Measurements from ENCODE around the gene CMC2. TPM values are rescaled to one million over a fixed set of nuclear protein-coding genes. Genes with fewer than 3 reads are reported as not detected.

Gene CMC2
- total and polyA plus RNA-seq, 9 of the 15 experiments (the other 6 are each of a cell fraction or from before 2014, with no cell fraction given) = 122 to 501 (median 172) TPM

DNA sequence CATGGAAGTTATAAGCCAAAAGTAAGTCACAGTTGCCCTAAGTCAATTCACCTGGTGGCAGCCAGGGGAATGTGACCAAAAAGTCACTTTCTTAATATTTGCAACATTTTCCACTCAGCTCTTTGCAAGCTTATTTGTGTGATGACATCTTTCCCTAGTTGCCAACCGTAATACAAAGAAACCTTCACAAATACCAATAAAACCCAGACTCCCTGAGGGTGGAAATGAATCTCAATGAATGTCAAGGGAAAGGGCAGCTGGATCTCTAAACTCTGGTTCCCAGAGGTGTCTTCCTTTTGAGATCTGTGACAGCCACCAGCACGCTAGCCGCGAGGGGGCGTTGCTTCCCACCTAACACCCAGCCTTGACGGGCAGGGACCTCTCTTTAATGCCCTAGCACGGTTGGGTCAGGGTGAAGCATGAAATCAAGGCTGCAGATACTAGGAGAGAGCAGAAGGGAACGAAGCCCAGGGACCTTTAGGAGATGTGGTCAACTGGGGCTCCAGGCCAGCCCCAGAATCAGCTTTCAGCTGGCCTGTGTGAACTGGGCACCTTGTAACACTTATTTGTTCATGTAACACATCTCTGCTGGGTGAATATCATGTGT, 82.2 kb downstream of the CMC2 start:
- H3K4me1 ChIP-seq (replicated peaks in 1 of 2; ENCODE audit: control insufficient read depth in 2 of 2, insufficient read depth in 2 of 2, low read length in 2 of 2) = no peaks in the 10 kb centered on the region
- H3K9me1 ChIP-seq (ENCODE audit: control insufficient read depth, insufficient read depth, low read length) = peaks cover 2% of the 10 kb centered on the region
- H3K4me3 ChIP-seq = no peak overlapping the region
- in situ Hi-C loops (cut with MboI) (no loop called here), intact Hi-C loops (cut with micrococcal nuclease) (loop anchor here (2.0 to 10.0 kb wide), 2 partner anchors 24 to 280 kb away; no protein-coding TSS in a partner anchor)
- FAIRE-seq (peak; percentile 87), ATAC-seq (peak; percentile 97), DNase-seq (ENCODE audit: extremely low read depth in 1 of 4, low spot score in 3 of 4) (peak; percentile 56 to 72 (median 62))
- H3K9ac ChIP-seq (ENCODE audit: insufficient read depth in 1 of 2, low read depth in 2 of 2, low read length in 2 of 2) = no peak overlapping the region
- H3K79me2 ChIP-seq (ENCODE audit: control insufficient read depth, insufficient read depth, low read length) = no peaks in the 10 kb centered on the region
- WGBS (ENCODE audit: insufficient coverage, low coverage, missing lambda C conversion rate) = 4% methylated on average over 8 of the region's 8 CpGs
- no peak overlapping the region for H3K27ac ChIP-seq (ENCODE audit: extremely low read depth, low read depth, low read length)
- H3K27me3 ChIP-seq (ENCODE audit: control insufficient read depth in 2 of 2, insufficient read depth in 2 of 2, low read length in 2 of 2) = peaks cover 6 to 9% of the 10 kb centered on the region in 2 experiments; a peak in 4 of 5 replicates
- no peaks in the 10 kb centered on the region for H3K36me3 ChIP-seq (ENCODE audit: control insufficient read depth, insufficient read depth, low read length)
- H4K20me1 ChIP-seq (replicated peaks; ENCODE audit: control insufficient read depth, insufficient read depth, low read length) = no peaks in the 10 kb centered on the region
- CTCF ChIA-PET (ENCODE audit: low intra/inter-chr PET ratio) = interaction anchor here (1.1 to 1.3 kb wide), 2 partner anchors 24 to 111 kb away, joined by 4 to 6 read pairs; partner anchors contain the start of gene ATMIN
- BruUV-seq (replicated peaks) = no TSS peak
- H3K9me3 ChIP-seq (replicated peaks; ENCODE audit: control insufficient read depth, insufficient read depth, low read depth, low read length) = peaks cover 2% of the 10 kb centered on the region; the same call in 1 of the 2 replicates
- POLR2A ChIA-PET = interaction anchor here (0.8 to 1.7 kb wide), 2 partner anchors 9 to 22 kb away, joined by 3 to 8 read pairs; no protein-coding TSS in a partner anchor
- no peak overlapping the region for H3K4me2 ChIP-seq (ENCODE audit: insufficient read depth, low read length)
- no peak overlapping the region for H2AFZ ChIP-seq (ENCODE audit: low read depth, low read length)
- TF ChIP-seq FOXM1 (IDR thresholded peaks at IDR 0.05; ENCODE audit: low read depth) (no peak), FOXM1 (CRISPR knock-in tag; IDR thresholded peaks at IDR 0.05; ENCODE audit: low read depth) (no peak), ZNF561 (CRISPR knock-in tag; conservative IDR thresholded peaks at IDR 0.05) (no peak), MED1 (CRISPR knock-in tag; IDR thresholded peaks at IDR 0.05; ENCODE audit: borderline replicate concordance) (no peak), RAD21 (CRISPR knock-in tag; conservative IDR thresholded peaks at IDR 0.05 in 1 of 2, IDR thresholded peaks at IDR 0.05 in 1 of 2) (peak in 1 of 2 experiments; percentile 76; a peak in 2 of 4 replicates), MXI1 (IDR thresholded peaks at IDR 0.05; ENCODE audit: low read depth, low read length) (no peak), FOSL1 (tag; conservative IDR thresholded peaks at IDR 0.05) (no peak), MAZ (CRISPR knock-in tag; conservative IDR thresholded peaks at IDR 0.05 in 1 of 2, IDR thresholded peaks at IDR 0.05 in 1 of 2) (0 out of 4 replicates have a peak, but pooled peaks of 1 of the 2 experiments have one; percentile 21)
- TF ChIP-seq, protein P1, sequence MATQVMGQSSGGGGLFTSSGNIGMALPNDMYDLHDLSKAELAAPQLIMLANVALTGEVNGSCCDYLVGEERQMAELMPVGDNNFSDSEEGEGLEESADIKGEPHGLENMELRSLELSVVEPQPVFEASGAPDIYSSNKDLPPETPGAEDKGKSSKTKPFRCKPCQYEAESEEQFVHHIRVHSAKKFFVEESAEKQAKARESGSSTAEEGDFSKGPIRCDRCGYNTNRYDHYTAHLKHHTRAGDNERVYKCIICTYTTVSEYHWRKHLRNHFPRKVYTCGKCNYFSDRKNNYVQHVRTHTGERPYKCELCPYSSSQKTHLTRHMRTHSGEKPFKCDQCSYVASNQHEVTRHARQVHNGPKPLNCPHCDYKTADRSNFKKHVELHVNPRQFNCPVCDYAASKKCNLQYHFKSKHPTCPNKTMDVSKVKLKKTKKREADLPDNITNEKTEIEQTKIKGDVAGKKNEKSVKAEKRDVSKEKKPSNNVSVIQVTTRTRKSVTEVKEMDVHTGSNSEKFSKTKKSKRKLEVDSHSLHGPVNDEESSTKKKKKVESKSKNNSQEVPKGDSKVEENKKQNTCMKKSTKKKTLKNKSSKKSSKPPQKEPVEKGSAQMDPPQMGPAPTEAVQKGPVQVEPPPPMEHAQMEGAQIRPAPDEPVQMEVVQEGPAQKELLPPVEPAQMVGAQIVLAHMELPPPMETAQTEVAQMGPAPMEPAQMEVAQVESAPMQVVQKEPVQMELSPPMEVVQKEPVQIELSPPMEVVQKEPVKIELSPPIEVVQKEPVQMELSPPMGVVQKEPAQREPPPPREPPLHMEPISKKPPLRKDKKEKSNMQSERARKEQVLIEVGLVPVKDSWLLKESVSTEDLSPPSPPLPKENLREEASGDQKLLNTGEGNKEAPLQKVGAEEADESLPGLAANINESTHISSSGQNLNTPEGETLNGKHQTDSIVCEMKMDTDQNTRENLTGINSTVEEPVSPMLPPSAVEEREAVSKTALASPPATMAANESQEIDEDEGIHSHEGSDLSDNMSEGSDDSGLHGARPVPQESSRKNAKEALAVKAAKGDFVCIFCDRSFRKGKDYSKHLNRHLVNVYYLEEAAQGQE (IDR thresholded peaks at IDR 0.05; ENCODE audit: borderline replicate concordance) = peak; percentile 45; the same call in 1 of the 2 replicates
- TF ChIP-seq, protein P1 (CRISPR knock-in tag; IDR thresholded peaks at IDR 0.05; ENCODE audit: low read depth) = no peak
- TF ChIP-seq, protein P2, sequence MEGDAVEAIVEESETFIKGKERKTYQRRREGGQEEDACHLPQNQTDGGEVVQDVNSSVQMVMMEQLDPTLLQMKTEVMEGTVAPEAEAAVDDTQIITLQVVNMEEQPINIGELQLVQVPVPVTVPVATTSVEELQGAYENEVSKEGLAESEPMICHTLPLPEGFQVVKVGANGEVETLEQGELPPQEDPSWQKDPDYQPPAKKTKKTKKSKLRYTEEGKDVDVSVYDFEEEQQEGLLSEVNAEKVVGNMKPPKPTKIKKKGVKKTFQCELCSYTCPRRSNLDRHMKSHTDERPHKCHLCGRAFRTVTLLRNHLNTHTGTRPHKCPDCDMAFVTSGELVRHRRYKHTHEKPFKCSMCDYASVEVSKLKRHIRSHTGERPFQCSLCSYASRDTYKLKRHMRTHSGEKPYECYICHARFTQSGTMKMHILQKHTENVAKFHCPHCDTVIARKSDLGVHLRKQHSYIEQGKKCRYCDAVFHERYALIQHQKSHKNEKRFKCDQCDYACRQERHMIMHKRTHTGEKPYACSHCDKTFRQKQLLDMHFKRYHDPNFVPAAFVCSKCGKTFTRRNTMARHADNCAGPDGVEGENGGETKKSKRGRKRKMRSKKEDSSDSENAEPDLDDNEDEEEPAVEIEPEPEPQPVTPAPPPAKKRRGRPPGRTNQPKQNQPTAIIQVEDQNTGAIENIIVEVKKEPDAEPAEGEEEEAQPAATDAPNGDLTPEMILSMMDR (IDR thresholded peaks at IDR 0.05 in 2 of 3, conservative IDR thresholded peaks at IDR 0.05 in 1 of 3; ENCODE audit: insufficient read depth in 2 of 3, low read depth in 1 of 3, low read length in 3 of 3) = peak; percentile 77 to 90 (median 88)
